Lower leg skin (tissue), 3 donors: ENCODE measurements around the gene DGCR8.

Experiments used
- CTCF ChIP-seq, 3 donors: fragments of 450-650 bp; IDR thresholded peaks; one replicate each; pipeline ENCODE4 v1.5.1; 2016; ENCODE audit warnings: antibody characterized with exemption in 3 of 3, mild to moderate bottlenecking in 3 of 3, moderate library complexity in 2 of 3
- POLR2A ChIP-seq, 2 donors: fragments of 450-650 bp; IDR thresholded peaks; one replicate each; pipeline ENCODE4 v1.6.1; 2016 to 2017; ENCODE audit warnings: antibody characterized with exemption in 2 of 2, mild to moderate bottlenecking in 1 of 2, moderate library complexity in 1 of 2

- TF ChIP-seq CTCF (IDR thresholded peaks at IDR 0.05) (no peak), POLR2A (IDR thresholded peaks at IDR 0.05) (no peak)
Observed at GRCh38 chr22:20149257-20150250, 69.5 kb downstream of the DGCR8 start.
